Measurements from ENCODE around the gene AHCYL1. TPM values are rescaled to one million over a fixed set of nuclear protein-coding genes. Genes with fewer than 3 reads are reported as not detected.

AHCYL1 gene
- total and polyA plus RNA-seq, 2 of the 8 experiments (the other 6 are each of a cell fraction or from before 2014, with no cell fraction given), result 64.5 to 95.9 TPM

- Histone ChIP-seq H3K79me2 (ENCODE audit: control insufficient read depth in 1 of 2, insufficient read depth in 2 of 2, low read length in 2 of 2) (peaks cover 0 to 54% of the 10 kb centered on the region in 2 experiments; a peak in 2 of 4 replicates), H3K79me1 (ENCODE audit: low read depth, low read length) (no peaks in the 10 kb centered on the region; the same call in none of the 2 replicates), H2BK5ac (ENCODE audit: low read depth, low read length) (no peak overlapping the region), H3K4me2 (ENCODE audit: insufficient read depth in 1 of 2, low read depth in 2 of 2, low read length in 2 of 2) (no peak overlapping the region), H3K27me3 (replicated peaks in 1 of 4; ENCODE audit: control insufficient read depth in 3 of 4, extremely low read depth in 1 of 4, insufficient read depth in 3 of 4, low read length in 3 of 4) (no peaks in the 10 kb centered on the region), H3K27ac (ENCODE audit: low read depth, low read length) (no peak overlapping the region), H2BK15ac (ENCODE audit: low read length) (no peak overlapping the region), H3K9ac (replicated peaks in 1 of 4; ENCODE audit: extremely low read depth in 1 of 4, low read depth in 3 of 4, low read length in 3 of 4) (no peak overlapping the region), H3K9me3 (ENCODE audit: insufficient read depth in 2 of 2, low read depth in 1 of 2, low read length in 1 of 2) (no peaks in the 10 kb centered on the region), H4K8ac (ENCODE audit: extremely low read depth, insufficient read depth, low read length) (no peak overlapping the region), H3K23me2 (ENCODE audit: low read depth, low read length) (no peaks in the 10 kb centered on the region), H4K91ac (replicated peaks; ENCODE audit: insufficient read length, low read length) (no peak overlapping the region), H4K20me1 (replicated peaks in 1 of 2; ENCODE audit: control insufficient read depth in 1 of 2, insufficient read depth in 2 of 2, low read length in 2 of 2) (peaks cover 2 to 5% of the 10 kb centered on the region in 2 experiments), H3K36me3 (ENCODE audit: control insufficient read depth in 2 of 4, insufficient read depth in 4 of 4, low read length in 3 of 4) (peaks cover 0 to 2% (median 0%) of the 10 kb centered on the region in 4 experiments; a peak in 1 of 8 replicates), H3K23ac (ENCODE audit: insufficient read length) (no peak overlapping the region), H2AK5ac (ENCODE audit: low read depth, low read length) (no peak overlapping the region), H2AFZ (ENCODE audit: low read length) (no peak overlapping the region), H2BK120ac (replicated peaks; ENCODE audit: low read depth, low read length) (no peak overlapping the region), H3K4me1 (replicated peaks in 1 of 4; ENCODE audit: control insufficient read depth in 3 of 4, insufficient read depth in 4 of 4, low read length in 3 of 4) (no peaks in the 10 kb centered on the region), H2BK12ac (ENCODE audit: low read depth, low read length) (no peak overlapping the region), H3K4me3 (ENCODE audit: extremely low read depth in 1 of 4, insufficient read depth in 2 of 4, low read depth in 3 of 4, low read length in 4 of 4) (no peak overlapping the region), H3K18ac (ENCODE audit: extremely low read depth, low read length) (no peak overlapping the region), H4K5ac (ENCODE audit: insufficient read length, low read depth, low read length) (no peak overlapping the region), H3K14ac (ENCODE audit: insufficient read length) (no peak overlapping the region), H3K56ac (replicated peaks; ENCODE audit: insufficient read length, low read depth, low read length) (no peak overlapping the region), H2BK20ac (ENCODE audit: low read length) (no peak overlapping the region), H3K4ac (replicated peaks; ENCODE audit: insufficient read length, low read depth, low read length) (no peak overlapping the region)
- no peak for DNase-seq (ENCODE audit: low read depth in 1 of 2, low spot score in 2 of 2)
- CTCF ChIA-PET (ENCODE audit: partially characterized antibody), result interaction anchor here (0.8 to 2.4 kb wide), 5 partner anchors 13 to 359 kb away, joined by 3 to 8 read pairs (median 5); no protein-coding TSS in a partner anchor
- POLR2A ChIA-PET (ENCODE audit: partially characterized antibody), result interaction anchor here (1.3 to 4.0 kb wide), 2 partner anchors 10 to 12 kb away, joined by 3 to 19 read pairs; partner anchors contain the start of gene AHCYL1
- FAIRE-seq, result no peak
- no peak for TF ChIP-seq TAF1 (IDR thresholded peaks at IDR 0.05; ENCODE audit: low read depth, low read length)
- no peak for TF ChIP-seq GABPA (IDR thresholded peaks at IDR 0.05; ENCODE audit: borderline replicate concordance, insufficient read depth, low read length)
- TF ChIP-seq ZNF274 (IDR thresholded peaks at IDR 0.05; ENCODE audit: borderline replicate concordance, extremely low read depth, low read length), result no peak
Measured at GRCh38 chr1:109997867-109998229, 13.3 kb downstream of the AHCYL1 start.

Data from H1 (cell line).